Measurements from ENCODE around the gene GNAL.

DNA sequence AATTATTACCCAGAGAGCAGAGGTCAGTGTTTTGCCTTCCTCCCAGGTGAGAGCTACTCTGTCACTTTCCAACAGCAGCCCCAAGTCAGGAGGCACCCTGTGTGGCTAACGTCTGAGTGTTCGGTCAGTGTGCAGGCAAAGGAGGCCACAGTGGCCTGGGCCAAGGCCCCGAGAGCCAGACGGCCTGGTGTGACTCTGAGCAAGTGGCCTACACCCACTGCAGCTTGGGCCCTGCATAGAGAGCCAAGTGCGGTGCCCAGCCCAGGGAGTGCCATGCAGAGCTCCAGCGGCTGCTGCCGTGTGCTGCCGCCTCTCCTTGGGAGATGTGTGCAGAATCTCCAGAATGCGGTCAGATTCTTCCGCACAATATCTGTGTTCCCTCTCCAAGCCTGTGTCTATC, 70.4 kb downstream of the GNAL start:
- TF ChIP-seq, protein P1, sequence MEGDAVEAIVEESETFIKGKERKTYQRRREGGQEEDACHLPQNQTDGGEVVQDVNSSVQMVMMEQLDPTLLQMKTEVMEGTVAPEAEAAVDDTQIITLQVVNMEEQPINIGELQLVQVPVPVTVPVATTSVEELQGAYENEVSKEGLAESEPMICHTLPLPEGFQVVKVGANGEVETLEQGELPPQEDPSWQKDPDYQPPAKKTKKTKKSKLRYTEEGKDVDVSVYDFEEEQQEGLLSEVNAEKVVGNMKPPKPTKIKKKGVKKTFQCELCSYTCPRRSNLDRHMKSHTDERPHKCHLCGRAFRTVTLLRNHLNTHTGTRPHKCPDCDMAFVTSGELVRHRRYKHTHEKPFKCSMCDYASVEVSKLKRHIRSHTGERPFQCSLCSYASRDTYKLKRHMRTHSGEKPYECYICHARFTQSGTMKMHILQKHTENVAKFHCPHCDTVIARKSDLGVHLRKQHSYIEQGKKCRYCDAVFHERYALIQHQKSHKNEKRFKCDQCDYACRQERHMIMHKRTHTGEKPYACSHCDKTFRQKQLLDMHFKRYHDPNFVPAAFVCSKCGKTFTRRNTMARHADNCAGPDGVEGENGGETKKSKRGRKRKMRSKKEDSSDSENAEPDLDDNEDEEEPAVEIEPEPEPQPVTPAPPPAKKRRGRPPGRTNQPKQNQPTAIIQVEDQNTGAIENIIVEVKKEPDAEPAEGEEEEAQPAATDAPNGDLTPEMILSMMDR (conservative IDR thresholded peaks at IDR 0.05; ENCODE audit: low read depth, low read length), result no peak
- TF ChIP-seq RCOR1 (IDR thresholded peaks at IDR 0.05; ENCODE audit: insufficient replicate concordance, low read length) (no peak), POLR2A (IDR thresholded peaks at IDR 0.05; ENCODE audit: low read depth, low read length) (no peak), CEBPB (IDR thresholded peaks at IDR 0.05; ENCODE audit: low read depth, low read length) (no peak), MXI1 (IDR thresholded peaks at IDR 0.05; ENCODE audit: borderline replicate concordance, low read depth, low read length) (no peak)
- TF ChIP-seq, protein P2, sequence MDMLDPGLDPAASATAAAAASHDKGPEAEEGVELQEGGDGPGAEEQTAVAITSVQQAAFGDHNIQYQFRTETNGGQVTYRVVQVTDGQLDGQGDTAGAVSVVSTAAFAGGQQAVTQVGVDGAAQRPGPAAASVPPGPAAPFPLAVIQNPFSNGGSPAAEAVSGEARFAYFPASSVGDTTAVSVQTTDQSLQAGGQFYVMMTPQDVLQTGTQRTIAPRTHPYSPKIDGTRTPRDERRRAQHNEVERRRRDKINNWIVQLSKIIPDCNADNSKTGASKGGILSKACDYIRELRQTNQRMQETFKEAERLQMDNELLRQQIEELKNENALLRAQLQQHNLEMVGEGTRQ (IDR thresholded peaks at IDR 0.05; ENCODE audit: low read depth, low read length), result no peak
